Adipocyte (in vitro differentiated cells): Measurements from ENCODE around the gene KCNJ6.

ENCODE experiments used
- DNase-seq: peaks from one replicate; pipeline ENCODE4 v3.0.0-alpha.2; 2015; ENCODE audit warnings: low read depth
- H3K27me3 ChIP-seq: replicated peaks from 2 replicates; pipeline ENCODE4 v1.7.0; 2013; ENCODE audit warnings: mild to moderate bottlenecking, low read length, moderate library complexity; ENCODE audit not compliant: control insufficient read depth, insufficient read depth
- H3K36me3 ChIP-seq: 2 replicates; pipeline ENCODE4 v1.7.0; 2013; ENCODE audit warnings: low read length, mild to moderate bottlenecking, moderate library complexity; ENCODE audit not compliant: control insufficient read depth, insufficient read depth, severe bottlenecking
- H3K4me1 ChIP-seq: 2 replicates; pipeline ENCODE4 v1.7.0; 2013; ENCODE audit warnings: mild to moderate bottlenecking, low read length, moderate library complexity; ENCODE audit not compliant: control insufficient read depth, insufficient read depth
- H3K4me3 ChIP-seq: 2 replicates; pipeline ENCODE4 v1.7.0; 2013; ENCODE audit warnings: mild to moderate bottlenecking, low read length, moderate library complexity
- H3K9ac ChIP-seq: 2 replicates; pipeline ENCODE4 v1.7.0; 2013; ENCODE audit warnings: mild to moderate bottlenecking, low read length, moderate library complexity
- H3K9me3 ChIP-seq: 2 replicates; pipeline ENCODE4 v1.7.0; 2013; ENCODE audit warnings: mild to moderate bottlenecking, low read length, moderate library complexity; ENCODE audit not compliant: control insufficient read depth

Gene KCNJ6

DNA sequence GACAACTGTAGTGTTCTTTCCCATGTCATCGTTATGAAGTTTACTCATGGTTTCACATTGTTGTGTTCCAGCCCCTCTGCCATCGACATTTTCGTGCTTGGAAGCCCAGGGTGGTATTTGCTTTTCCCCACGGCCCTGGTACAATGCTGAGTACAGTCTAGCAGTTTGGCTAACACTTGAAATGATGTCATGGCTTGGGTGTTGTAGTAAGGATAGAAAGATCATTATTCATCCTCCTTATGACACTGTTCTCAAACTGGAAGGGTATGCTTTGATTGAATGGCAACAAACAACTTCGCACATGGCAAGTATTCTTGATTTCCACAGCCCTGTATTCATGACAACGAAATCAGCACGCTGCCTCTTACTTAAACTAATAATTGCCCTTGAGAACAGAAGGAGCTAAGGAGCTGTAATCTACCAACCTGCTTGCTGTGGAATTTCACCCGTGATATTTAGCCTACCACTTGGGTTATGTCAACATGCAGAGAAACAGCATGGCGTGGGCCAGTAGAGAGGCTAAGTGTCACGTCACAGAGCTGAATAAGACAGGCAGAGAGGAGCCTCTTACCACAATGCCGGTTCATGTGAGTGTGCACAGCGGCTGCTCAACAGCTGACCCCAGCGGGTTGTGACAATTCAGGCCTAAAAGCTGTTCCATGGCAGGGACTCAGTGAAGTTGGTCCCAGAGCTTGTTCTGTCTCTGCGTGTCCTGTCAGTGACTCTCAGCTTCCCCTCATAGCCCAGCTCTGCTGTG lies 73.9 kb downstream of the KCNJ6 start:
- Histone ChIP-seq H3K27me3 (peaks cover 21% of the 10 kb centered on the region), H3K9me3 (peaks cover 17% of the 10 kb centered on the region), H3K4me1 (no peaks in the 10 kb centered on the region), H3K36me3 (no peaks in the 10 kb centered on the region), H3K9ac (no peak overlapping the region), H3K4me3 (no peak overlapping the region)
- no peak for DNase-seq

DNA sequence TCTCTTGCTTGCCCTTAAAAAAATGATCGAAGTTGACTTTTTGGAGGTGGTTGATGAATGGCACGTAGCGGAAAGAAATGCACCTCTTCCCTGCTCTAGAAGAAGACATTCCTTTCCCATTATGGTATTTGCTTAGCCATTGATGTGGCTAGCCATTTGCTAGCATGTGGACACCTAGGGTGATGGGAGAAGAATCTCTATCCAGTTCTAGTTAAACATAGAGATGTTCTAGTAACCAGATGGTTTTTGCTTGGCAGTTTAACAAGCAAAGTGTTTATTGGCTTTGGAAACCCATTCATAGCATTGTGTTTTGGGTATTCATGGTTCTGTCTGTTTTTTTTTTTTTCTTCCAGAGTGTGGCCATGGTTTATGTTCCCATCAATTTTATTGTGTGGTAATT lies 78.9 kb downstream of the KCNJ6 start:
- no peak overlapping the region for H3K4me3 ChIP-seq
- no peaks in the 10 kb centered on the region for H3K36me3 ChIP-seq
- peaks cover 14% of the 10 kb centered on the region for H3K9me3 ChIP-seq
- no peak overlapping the region for H3K9ac ChIP-seq
- peaks cover 30% of the 10 kb centered on the region for H3K27me3 ChIP-seq
- no peaks in the 10 kb centered on the region for H3K4me1 ChIP-seq
- no peak for DNase-seq

GRCh38 chr21:37835481-37835880 lies 80.8 kb downstream of the KCNJ6 start:
- no peaks in the 10 kb centered on the region for H3K4me1 ChIP-seq
- no peak overlapping the region for H3K9ac ChIP-seq
- H3K27me3 ChIP-seq, result peaks cover 48% of the 10 kb centered on the region
- DNase-seq, result no peak
- no peak overlapping the region for H3K4me3 ChIP-seq
- H3K9me3 ChIP-seq, result no peaks in the 10 kb centered on the region
- no peaks in the 10 kb centered on the region for H3K36me3 ChIP-seq

DNA sequence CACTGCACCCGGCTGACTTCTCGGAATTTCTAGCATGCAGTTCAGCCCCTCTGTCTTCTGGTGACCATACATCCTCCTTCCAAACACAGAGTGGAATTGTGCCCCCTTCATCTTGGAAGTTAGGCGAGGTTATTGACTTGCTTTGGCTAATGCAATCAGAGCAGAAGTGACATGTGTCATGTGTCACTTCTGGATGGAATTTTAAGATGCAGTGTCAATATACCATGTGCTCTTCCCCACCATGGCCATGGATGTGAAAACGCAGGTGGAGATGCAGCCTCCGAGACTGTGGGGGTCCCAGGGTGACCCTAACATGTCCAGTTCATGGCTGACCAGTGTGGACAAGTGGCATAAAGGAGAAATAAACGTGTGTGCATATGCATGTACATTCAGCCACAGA lies 83.0 kb downstream of the KCNJ6 start:
- no peak for DNase-seq
- Histone ChIP-seq H3K36me3 (no peaks in the 10 kb centered on the region), H3K9me3 (no peaks in the 10 kb centered on the region), H3K9ac (no peak overlapping the region), H3K4me3 (no peak overlapping the region), H3K4me1 (no peaks in the 10 kb centered on the region), H3K27me3 (peaks cover 46% of the 10 kb centered on the region)

GRCh38 chr21:37829447-37829846 lies 86.8 kb downstream of the KCNJ6 start:
- H3K4me3 ChIP-seq, result no peak overlapping the region
- peaks cover 51% of the 10 kb centered on the region for H3K27me3 ChIP-seq
- DNase-seq, result peak; percentile 48
- no peaks in the 10 kb centered on the region for H3K36me3 ChIP-seq
- H3K9me3 ChIP-seq, result no peaks in the 10 kb centered on the region
- no peaks in the 10 kb centered on the region for H3K4me1 ChIP-seq
- no peak overlapping the region for H3K9ac ChIP-seq

- DNase-seq, result no peak
- no peaks in the 10 kb centered on the region for H3K36me3 ChIP-seq
These were observed 87.3 kb downstream of the KCNJ6 start for GRCh38 chr21:37828991-37829390.

GRCh38 chr21:37828556-37828955 lies 87.7 kb downstream of the KCNJ6 start:
- Histone ChIP-seq H3K36me3 (no peaks in the 10 kb centered on the region), H3K4me3 (no peak overlapping the region), H3K9me3 (no peaks in the 10 kb centered on the region), H3K4me1 (no peaks in the 10 kb centered on the region), H3K27me3 (peaks cover 43% of the 10 kb centered on the region), H3K9ac (no peak overlapping the region)
- no peak for DNase-seq

More at GRCh38 chr21:37828991-37829390, 87.3 kb downstream of the KCNJ6 start:
- Histone ChIP-seq H3K4me1 (no peaks in the 10 kb centered on the region), H3K27me3 (peaks cover 46% of the 10 kb centered on the region), H3K9me3 (no peaks in the 10 kb centered on the region), H3K9ac (no peak overlapping the region), H3K4me3 (no peak overlapping the region)

- no peaks in the 10 kb centered on the region for H3K9me3 ChIP-seq
- H3K9ac ChIP-seq, result no peak overlapping the region
- H3K4me3 ChIP-seq, result no peak overlapping the region
- H3K4me1 ChIP-seq, result no peaks in the 10 kb centered on the region
- DNase-seq, result no peak
- no peaks in the 10 kb centered on the region for H3K36me3 ChIP-seq
- peaks cover 46% of the 10 kb centered on the region for H3K27me3 ChIP-seq
These were observed 88.3 kb downstream of the KCNJ6 start for GRCh38 chr21:37827913-37828312.

GRCh38 chr21:37821786-37822450 lies 94.3 kb downstream of the KCNJ6 start:
- Histone ChIP-seq H3K36me3 (no peaks in the 10 kb centered on the region), H3K27me3 (peaks cover 28% of the 10 kb centered on the region), H3K4me1 (no peaks in the 10 kb centered on the region), H3K4me3 (no peak overlapping the region), H3K9ac (no peak overlapping the region), H3K9me3 (no peaks in the 10 kb centered on the region)
- DNase-seq, result peak; percentile 13

DNA sequence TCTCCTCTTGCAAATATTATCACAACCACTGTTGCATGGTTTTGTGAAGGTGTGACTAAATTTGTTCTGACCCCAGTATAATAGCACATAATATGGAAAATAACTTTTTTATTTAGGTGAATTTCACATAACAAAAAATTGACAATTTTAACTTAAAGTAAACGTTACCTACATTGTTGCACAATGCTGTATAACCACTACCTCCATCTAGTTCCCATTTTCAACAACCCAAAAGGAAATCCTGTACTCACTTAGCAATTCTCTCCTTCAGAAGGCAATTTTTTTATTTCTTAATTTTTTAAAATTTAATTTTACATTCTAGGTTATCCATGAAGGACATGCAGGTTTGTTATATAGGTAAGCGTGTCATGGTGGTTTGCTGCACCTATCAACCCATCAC lies 95.2 kb downstream of the KCNJ6 start:
- Histone ChIP-seq H3K36me3 (no peaks in the 10 kb centered on the region), H3K4me1 (no peaks in the 10 kb centered on the region), H3K9me3 (no peaks in the 10 kb centered on the region), H3K9ac (no peak overlapping the region), H3K4me3 (no peak overlapping the region), H3K27me3 (peaks cover 30% of the 10 kb centered on the region)
- no peak for DNase-seq

- Histone ChIP-seq H3K9me3 (no peaks in the 10 kb centered on the region), H3K4me3 (no peak overlapping the region), H3K27me3 (peaks cover 22% of the 10 kb centered on the region), H3K36me3 (no peaks in the 10 kb centered on the region), H3K4me1 (no peaks in the 10 kb centered on the region), H3K9ac (no peak overlapping the region)
- DNase-seq, result no peak
These were observed 96.9 kb downstream of the KCNJ6 start for GRCh38 chr21:37819372-37819771.
